Stimulated activated CD4-positive, alpha-beta T cell treated with anti-CD3 and anti-CD28 coated beads, Interleukin-15, amount 100 ng/mL, for 1 hour (primary cell): ENCODE results near the gene RD3L.

ENCODE experiments used
- DNase-seq, 2 donors: peaks; one replicate each; pipeline ENCODE4 v3.0.0-alpha.2; 2020; ENCODE audit warnings: low read depth in 1 of 2, low spot score in 1 of 2

RD3L gene

DNA sequence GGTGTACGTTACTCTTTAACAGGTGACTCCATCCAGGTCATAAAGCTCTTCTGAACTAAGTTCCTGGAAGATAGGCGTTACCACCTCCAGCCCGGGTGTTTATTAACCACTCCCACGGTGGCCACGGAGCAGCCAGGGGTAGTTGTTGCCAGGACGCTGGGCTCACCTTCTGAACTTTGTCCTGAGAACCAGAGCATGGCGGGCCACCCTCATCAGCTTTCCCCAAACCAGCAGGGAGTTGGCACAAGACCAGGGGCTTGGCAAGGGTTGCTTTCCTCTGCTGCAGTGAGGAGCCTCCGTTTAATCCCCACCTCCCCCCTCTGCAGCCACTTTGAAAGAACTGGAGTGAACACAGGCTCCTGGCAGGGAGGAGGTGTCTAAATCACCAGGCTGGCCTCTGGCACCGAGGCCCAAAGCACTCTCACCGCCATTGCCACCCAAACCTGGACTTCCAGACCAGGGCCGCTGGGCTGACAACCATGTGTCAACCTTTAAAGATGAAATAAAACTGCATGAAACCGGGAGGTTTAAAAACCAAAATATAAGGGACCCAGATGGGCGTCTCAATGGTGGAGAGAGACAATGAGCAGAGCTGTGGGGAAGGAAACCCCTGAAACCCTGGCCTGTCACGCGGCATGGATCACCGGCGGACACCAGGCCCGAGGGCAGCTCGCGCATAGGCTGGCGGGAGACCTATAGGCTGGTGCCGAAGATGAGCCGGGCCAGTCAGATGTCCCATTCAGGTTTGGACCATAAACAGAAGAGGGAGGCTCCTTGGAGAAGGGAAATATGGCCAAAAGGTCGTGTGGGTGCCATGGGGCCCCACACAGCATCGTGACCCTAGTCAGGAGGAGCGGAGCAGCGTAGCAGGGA lies 45.0 kb downstream of the RD3L start:
- no peak for DNase-seq

- no peak for DNase-seq
Observed at GRCh38 chr14:103896578-103896977, 45.8 kb downstream of the RD3L start.

GRCh38 chr14:103894723-103895059 lies 47.6 kb downstream of the RD3L start:
- no peak for DNase-seq

DNA sequence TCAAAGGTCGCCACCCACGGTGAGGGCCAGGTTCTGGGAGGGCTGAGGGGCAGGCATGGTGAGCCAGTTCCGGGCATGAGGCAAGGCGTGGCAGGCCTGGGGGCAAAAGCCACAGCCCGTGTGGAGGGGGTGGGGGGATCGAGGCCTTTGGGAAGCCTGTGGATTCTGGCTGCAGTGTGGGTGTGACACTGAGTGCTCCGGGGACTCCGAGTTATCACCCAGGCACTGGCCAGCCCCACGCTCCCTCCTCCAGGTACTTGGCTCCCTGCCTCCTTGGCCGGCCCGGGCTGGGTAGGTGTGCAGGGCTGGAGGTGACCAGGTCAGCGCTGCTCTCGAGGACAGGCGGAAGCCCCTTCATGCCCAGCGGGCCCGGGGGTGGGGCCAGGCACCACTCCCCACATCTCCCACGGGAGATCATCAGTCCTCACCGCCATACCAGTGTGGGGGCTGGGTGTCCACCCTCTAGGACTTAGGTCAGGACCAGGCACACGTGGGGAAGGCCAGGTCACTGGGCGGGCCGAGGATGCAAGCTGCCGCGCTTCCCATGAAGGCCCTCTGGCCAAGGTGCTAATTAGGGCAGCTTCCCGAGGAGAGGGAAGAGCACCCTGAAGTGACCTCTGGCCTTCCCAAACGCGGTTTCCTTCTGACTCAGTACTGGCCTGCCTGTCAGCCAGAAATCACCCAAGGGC lies 48.2 kb downstream of the RD3L start:
- no peak for DNase-seq

GRCh38 chr14:103892247-103892646 lies 50.1 kb downstream of the RD3L start:
- no peak for DNase-seq

- DNase-seq: no peak
Observed at GRCh38 chr14:103891667-103892215, 50.6 kb downstream of the RD3L start.

DNA sequence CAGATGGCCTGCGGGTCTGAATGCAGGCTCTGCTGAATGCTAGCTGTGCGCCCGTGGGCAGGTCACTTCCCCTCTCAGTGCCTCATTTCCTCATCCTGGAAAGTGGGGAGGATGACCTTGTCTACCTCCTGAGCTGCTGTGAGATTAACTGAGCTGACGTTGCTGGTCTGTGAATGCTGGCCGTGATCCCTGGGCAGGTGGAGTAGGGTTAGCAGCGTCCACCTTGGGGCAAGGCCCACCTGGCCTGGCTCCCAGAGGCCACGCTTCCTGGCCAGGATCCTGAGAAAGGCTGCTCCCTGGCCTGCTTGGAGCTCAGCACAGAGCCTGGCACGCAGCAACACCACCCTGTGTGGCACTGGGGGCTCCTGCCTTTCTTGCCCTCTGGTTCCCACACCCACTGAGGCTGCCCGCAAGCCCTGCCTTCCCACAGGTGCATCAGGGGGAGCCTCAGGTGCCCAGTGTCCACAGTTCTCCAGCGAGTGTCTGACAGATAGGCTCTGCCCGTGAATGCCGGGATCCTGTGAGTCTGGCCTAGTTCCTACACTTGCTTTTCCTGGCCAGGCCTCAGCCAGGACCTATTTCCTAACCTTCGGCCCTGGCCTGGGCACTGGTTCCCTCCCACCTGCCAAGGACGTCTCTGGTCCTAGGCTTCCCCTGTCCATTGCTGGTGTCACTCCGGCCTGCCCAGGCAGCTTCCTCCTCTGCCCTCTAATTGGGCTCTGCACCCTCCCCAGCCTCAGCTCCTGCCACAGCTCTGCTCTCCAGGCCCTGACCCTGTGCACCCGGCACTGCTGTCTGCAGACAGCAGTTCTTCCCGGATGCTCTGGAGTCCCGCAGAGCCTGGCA lies 51.3 kb downstream of the RD3L start:
- no peak for DNase-seq
